Muscle of back (tissue), 11 donors: Measurements from ENCODE around the gene DNM3. TPM values are rescaled to one million over a fixed set of nuclear protein-coding genes. Genes with fewer than 3 reads are reported as not detected.

Experiments
- DNase-seq, 3 donors: peaks; one replicate each; pipeline versions ENCODE4 v3.0.0 to v3.0.0-alpha.2; 2013
- polyA plus RNA-seq, 10 donors: library from polyadenylated mRNA; unstranded; fragments of 120-200 nt; gene quantifications; one replicate each; pipeline ENCODE4 v1.2.1, GENCODE V29; 2013; ENCODE audit not compliant: insufficient read length in 10 of 10

The DNM3 gene
- polyA plus RNA-seq, 10 donors, result 2.8 to 7.2 (median 4.7) TPM

DNA sequence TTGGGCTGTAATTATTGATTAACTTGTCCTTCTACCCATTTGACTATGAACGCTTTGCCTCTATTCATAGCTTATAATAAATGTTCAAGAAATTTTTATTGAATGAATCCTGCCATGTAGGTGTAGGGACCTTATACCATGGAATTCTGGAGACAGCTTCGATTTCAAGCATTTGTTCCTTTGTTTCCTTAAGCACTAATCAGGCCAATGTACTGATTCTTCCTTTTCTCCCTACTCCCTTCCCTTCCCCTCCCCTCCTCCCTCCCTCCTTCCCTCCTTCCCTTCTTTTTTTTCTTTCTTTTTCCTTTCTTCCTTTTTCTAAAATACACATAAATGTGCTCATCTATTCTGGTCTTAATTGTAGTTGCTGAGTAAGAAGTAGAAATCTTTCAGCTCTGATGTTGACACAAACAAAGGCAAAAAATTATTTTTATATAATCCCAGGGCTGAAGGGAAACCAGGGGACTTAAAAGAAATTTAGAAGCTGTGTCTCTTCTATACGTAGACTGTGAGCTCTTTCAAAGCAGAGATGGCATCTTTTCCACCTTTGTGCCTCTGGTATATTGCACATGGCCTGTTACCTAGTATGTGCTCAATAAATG is 24.9 kb upstream of the DNM3 start:
- no peak for DNase-seq

DNA sequence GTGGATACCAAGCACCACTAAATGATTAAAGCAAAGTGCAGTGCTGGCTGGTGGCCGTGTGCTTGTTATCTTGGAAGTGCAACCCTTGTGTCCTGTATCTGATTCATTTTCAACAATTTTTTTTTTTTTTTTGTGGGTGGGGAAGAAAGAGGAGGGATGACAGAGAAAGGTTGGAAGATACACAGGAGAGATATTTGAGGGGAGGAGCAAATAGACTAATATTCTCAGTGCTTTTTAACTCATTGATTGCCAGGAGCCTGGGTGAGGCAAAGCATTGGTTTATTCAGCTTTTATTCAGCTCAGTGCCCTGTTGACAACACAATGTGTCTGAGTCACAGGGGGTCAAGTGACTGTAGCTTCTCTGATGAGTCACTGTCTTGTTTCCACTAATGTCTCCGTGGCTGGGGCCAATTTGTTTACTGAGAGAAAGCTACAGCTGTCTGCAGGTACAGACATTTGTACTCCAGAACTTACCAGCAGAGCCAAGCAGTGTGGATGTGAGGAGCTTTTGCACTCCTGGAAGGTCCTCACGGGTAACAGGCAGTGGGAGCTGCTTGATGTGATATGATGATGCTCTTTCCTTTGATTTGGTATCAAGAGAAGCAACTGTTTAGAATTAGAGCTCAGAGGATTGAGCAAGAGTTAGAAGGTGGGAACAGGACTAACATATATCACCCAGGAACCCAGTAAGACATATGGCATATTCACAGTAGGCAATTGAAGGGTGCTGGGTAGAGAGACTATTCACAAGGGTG is 23.6 kb upstream of the DNM3 start:
- DNase-seq, result no peak

DNA sequence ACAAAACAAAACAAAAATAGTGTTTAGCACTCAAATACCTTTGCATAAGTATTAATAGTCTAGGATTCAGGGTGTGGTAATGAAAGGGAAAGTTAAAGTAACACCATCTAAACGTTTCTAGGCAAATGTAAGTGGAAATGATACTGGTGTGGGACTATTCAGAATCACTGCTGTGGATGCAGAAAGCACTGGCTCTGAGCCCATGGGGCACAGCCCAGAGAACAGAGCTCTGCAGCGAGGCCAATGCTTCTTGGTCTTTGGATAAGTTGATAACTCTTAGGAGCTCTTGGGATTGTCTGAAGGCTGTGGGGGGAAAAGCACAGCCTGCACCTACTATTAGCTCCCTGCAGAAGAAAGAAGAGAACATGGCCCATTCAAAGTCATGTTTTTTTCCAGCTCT is 21.4 kb upstream of the DNM3 start:
- DNase-seq, result no peak

DNA sequence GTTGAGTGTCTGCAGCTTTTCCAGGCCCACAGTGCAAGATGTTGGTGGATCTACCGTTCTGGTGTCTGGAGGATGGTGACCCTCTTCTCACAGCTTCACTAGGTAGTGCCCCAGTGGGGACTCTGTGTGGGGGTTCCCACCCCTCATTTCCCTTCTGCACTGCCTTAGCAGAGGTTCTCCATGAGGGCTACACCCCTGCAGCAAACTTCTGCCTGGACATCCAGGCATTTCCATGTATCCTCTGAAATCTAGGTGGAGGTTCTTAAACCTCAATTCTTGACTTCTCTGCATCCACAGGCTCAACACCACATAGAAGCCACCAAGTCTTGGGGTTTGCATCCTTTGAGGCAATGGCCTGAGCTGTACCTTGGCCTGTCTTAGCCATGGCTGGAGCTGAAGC is 14.3 kb upstream of the DNM3 start:
- DNase-seq, result no peak

DNA sequence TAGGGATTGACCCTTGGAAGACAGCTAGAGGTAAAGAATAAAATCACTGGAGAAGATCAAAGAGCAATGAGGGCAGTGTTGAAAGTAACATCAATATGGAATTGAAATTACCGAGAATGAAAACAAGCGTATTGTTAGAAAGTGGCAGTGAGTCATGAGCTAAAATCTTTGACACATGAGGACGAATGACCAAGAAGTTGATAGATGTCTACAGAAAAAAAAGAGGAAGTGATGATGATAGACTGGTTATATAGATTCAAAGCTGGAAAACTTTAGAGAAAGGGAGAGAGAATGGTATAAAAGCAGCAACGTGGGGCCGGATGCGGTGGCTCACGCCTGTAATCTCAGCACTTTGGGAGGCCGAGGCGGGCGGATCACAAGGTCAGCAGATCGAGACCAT is 12.5 kb upstream of the DNM3 start:
- no peak for DNase-seq

DNA sequence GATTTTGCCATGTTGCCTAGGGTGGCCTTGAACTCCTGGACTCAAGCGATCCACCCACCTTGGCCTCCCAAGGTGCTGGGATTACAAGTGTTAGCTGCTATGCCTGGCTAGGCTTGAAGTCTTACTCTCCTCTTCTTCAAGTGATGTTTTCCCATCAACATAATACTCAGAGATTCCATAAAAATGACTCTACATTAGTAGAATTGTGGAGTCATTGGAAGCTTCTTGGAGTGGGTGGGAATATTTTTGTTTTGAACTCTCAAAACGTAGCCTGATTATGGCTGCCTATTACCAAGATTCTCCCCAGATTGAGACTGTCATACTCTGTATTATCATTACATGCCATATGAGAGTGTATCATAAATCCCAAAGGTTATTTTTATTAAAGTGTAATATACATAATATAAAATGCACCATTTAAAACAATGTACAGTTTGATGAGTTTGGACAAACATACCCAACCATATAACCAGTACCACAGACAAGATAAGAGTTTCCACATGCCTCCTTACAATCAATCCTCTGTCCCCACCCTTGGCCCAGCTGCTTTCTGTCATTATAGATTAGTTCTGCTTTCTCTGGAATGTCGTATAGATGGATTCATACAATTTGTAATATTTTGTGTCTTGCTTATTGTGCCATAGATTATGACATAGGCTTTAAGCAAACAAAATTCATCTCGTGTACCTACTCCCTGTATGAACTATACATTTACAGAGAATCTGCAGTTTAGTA is 8.0 kb upstream of the DNM3 start:
- DNase-seq, result peak in 1 of 3 donors; percentile 11

DNA sequence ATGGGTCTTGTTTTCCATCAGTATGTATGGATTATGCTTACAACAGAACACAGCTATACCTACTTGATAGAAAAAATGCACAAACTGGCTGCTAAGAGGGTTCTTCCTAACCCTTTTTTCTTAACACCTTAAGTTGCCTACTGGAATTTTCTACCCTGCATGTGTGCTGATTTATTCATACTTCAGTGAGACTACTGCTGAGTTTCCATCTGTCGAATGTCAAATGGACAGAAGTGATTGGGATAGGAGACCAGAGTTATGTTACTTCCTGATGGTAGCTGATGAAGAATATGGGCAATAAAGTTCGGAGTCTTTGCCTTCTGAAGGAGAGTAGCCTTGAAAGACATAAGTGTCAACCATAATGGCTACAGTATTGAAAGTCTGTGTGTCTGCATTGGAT is 6.5 kb upstream of the DNM3 start:
- no peak for DNase-seq

DNA sequence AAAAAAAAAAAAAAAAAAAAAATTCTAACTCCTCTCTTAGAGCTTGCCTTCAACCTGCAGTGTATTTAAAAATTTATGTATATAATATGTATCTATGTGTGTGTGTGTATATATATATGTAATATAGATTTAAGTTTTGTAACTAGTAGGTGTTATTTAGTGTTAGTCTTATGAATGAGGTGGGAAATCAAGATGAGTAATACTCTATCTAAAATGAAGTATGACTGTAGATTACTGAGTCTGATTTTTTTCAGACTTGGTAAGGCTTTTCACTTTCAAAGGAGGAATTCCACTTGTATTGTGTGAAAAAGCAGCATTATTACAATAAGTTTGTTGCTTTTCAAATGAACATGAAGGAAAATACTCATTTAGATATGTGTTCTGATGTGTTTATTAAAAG is 5.4 kb upstream of the DNM3 start:
- DNase-seq, result no peak

DNA sequence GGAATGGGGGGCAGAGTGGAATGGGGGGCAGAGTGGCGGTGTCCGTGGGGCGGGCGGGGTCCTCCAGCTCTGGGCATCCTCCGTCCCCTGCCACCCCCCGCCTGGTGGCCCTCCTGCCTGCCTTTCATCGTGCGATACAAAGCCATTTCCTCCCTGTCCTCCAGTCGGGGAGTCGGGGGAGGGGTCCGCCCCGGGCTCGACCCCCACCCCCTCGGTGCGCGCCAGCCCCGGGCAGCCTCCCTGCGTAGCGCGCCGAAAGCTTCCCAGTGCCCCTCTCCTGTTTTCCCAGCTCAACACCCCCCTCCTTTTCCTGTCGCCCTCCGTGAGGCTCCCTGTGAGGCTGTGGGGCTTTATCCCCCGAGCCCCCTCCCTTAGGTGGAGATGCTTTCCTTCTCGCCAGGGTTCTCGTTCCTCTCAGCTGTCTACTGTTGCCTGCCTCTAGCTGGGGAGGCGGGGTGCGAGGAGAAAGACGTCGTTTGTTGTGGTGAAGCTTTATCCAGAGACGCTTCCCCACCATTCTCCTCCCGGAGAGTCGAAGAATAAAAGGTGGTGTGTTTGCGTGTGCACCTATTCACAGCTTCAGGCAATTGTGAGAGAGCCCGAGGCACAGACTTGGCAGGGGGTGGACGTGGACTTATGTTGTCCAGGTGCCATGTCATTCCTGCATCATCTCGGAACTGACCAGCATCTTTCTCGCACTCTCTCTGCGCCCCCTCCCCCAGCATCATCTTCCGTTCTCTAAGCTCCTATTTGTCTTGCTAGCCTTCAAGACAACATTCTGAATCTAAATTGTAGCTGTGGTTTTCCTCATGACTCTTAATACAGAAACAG is 848 bp downstream of the DNM3 start:
- peak in 2 of 3 donors; percentile 12 to 54 for DNase-seq

DNA sequence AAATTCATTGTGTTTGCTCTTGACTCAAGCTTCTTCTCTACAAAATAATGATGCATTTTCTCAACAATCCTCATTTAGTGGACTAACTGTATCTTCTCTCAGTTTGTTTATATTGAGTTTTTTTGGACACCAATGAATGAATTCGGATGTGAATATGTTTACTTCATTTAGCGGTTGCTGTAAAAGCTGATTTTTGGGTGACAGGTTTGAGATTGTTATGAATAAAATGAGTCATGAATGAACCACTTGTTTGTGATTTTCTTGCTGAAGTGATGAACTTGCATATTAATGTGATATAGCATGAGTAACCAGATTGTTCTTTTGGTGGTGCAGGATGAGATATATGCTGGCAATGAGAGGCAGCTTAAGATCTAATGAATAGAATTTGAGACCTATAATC is 3.1 kb downstream of the DNM3 start:
- DNase-seq, result no peak

DNA sequence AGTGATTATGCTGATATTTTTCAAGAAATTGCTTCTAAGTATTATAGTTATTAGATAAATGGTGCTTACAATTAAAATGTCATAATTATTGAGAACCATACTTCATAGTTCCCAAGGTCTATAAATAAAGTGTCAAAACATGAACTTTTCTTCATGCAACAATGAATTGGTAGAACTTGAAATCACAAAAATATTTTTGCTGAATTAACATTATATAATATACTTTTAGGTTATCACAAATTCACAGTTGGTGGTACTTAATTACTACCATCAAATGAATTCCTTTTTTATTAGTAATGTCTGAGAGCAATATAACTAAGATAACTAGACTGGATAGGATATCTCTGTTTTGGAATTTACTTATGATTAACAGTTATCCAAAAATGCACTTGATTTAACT is 4.7 kb downstream of the DNM3 start:
- no peak for DNase-seq

DNA sequence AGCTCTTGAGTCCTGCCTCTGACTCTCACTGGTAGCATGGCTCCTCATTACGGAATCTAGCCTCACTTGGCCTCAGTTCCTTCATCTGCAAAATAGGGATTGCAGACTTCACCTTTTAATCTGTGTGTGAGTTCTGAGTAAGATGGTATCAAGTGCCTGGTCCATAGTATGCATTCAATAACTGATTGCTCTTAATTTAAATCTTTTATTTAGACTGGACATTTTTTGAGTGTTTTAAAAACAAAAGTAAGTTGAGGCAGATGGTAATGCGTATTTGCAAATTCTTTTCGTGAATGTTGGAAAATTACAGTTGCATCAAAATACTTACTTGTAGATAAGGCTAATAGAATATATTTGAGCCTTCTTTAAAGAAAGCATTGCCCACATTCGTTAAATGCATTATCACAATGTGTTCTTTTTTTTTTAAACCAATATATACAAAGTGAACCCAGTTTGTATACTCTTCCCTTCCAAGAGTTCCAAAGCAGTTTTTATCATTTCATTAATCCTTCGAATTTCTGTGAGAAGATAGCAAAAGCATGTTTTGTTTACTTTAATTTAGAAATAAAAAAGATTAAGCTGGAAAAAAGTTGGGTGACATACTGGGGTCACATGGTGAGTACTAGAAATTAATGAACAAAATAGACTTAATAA is 8.1 kb downstream of the DNM3 start:
- no peak for DNase-seq

DNA sequence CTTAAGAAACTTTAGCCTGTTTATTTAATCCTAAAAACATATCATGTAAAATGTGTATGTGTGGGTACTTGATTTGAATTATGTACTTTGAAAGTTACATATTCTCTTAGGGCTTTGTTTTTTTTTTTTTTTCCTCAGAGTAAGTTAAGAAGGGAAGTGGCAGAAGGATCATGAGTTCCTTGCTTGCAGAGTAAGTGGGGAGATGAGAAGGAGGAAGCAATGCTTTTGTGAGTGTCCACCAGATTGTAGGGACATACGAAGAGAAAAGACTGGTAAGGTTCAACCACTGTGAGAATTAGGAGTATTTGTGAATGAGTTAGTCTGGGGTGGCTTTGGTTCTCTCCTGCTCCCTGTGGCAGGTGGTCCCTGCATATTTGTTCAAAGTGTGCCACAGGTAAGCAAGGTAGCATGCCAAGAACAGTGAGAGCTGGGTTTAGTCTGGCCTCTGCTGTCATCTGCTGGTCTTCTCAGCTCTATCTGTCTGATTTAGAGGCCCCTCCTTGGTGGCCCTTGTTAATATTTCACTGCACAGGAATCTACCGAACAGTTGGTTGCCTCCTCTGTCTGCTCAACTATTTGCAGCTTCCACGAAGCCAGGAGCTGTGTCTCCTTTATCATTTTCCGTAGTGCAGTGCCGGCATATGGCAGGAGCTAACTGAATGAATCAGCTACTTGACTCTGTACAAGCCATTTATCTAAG is 9.5 kb downstream of the DNM3 start:
- no peak for DNase-seq

DNA sequence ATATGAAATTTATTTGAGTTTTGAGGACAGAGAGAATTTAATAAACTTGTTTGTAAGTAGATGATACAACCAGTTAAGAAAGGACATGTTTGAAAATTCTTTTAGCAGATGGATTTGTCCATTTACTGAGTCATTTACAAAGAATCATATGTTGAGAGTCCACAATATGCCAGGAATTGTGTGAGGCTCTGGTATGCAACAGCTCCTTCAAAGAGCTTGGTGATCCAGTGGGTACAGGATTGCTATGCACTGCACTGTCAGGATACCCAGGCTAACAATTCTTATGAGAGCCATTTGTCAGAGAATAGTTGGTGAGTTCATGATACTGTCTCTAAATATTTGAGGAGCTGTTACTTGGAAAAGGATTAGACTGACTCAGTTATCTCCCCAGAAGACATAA is 11.0 kb downstream of the DNM3 start:
- peak in 1 of 3 donors; percentile 8 for DNase-seq

DNA sequence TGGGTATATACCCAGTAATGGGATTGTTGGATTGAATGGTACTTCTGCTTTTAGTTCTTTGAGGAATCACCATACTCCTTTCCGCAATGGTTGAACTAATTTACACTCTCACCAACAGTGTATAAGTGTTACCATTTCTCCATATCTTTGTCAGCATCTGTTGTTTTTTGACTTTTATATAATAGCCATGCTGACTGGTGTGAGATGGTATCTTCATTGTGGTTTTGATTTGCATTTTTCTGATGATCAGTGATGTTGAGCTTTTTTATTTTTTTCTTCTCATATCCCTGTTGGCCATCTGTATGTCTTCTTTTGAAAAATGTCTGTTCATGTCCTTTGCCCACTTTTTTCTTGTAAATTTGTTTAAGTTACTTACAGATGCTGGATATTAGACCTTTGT is 14.1 kb downstream of the DNM3 start:
- no peak for DNase-seq

DNA sequence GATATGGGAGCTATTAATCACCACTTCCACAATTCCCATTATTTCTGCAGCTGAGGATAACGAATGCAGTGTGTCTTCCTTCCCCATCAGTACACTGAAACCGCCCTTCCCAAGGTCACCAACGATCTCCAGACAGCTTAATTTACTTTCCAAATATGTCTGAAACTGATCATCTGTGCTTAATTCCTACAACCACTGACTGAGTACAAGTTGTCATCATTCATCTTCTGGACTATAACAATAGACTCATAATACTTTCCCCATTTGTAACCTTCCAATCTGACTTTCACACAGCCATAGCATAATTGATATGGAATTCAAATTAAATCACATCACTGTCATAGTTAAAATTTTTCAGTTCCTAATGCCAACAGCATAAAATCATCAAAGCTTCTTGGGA is 17.4 kb downstream of the DNM3 start:
- DNase-seq, result no peak

DNA sequence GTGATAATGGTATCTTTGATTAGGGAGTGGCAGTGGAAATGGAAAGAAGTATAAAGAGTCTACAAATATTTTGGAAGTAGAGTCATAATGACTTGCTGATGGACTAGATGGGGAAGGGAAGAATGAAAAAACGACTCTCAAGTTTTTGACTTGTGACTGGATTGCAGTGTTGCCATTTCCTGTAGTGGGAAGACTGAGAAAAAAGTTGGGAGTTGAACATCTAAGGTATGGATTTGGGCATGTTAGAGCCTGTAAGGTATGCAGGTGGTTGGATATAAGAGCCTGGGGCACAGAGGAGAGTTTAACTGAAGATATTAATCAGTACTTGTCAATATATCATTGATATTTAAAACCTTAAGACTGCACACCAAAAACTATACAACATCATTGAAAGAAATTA is 19.4 kb downstream of the DNM3 start:
- no peak for DNase-seq

DNA sequence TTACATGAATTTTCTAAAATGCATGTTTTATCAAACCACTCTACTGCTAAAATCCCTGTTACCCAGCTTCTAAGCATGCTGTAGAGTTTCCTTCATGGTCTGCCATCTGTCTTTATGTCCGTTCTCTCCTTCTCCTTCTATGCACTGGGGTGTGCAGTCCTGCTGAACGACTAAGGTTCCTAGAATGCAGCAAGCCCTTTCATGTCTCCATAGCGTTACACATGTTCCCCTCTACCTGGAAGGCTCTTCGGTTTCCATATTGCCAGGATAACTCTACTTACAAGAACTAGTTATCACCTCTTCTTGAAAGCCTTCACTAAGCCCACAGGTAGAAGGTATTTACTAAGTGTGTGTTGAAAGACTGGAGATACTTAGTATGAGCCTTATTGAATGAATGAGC is 22.2 kb downstream of the DNM3 start:
- no peak for DNase-seq

DNA sequence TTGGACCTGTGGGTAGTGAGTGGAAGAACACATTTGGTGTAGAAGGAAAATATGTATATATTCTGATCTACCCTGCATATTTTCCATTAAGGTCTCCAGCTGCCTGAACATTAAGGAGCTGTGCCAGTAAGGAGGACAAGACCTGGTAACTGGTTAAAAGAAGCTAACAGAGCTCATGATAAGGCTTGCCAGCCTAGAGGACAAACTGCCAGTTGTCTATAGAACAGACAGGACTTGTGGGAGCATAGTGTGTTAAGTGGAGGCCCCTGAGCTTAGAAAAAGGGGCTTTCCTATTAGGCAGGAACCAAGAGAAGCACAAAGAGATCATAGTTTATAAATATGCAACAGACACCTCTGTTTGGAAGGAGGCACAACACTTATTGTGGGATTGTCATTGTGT is 23.0 kb downstream of the DNM3 start:
- peak in 1 of 3 donors; percentile 3 for DNase-seq

DNA sequence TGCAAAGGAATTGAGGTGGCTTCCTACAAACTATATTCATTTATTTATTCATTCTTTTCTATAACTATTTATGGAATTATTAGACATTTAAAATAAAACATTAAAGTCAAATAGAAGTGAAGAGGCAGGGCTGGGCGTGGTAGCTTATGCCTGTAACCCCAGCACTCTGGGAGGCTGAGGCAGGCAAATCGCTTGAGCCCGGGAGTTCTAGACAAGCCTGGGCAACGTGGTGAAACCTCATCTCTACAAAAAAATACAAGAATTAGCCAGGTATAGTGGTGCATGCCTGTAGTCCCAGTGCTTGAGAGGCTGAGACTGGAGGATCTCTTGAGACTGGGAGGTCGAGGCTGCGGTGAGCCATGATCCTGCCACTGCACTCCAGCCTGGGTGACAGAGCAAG is 23.8 kb downstream of the DNM3 start:
- DNase-seq, result no peak

DNA sequence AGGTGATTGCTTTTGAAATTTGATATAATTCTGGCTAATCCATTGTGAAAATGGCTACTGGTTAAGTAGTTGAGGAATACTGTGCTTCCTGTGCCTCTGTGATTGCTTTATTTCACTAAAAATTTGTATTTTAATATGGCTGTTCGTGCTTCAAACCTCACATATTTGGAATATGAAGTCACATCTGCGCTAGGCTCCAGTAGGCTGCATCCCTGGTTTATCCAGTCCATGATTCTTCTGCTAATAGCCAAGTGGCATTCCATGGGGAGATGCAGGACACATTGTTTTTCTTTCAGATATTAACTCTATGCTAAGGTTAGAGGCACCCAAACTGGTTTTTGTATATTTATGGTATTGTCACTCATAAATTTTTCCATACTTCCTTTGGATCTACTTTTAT is 25.9 kb downstream of the DNM3 start:
- DNase-seq, result no peak
